Heart left ventricle (tissue), 16 donors: ENCODE results near the gene SMO. TPM values are rescaled to one million over a fixed set of nuclear protein-coding genes. Genes with fewer than 3 reads are reported as not detected.

ENCODE experiments used
- ATAC-seq, 4 donors: fragments of 200-7000 bp; cut with Tn5 transposase; one replicate each; pipeline ENCODE4 v1.9.1; 2020 to 2022; ENCODE audit warnings: moderate library complexity in 4 of 4, mild to moderate bottlenecking in 3 of 4, moderate number of reproducible peaks in 1 of 4
- DNase-seq, 5 donors: peaks; one replicate each; pipeline ENCODE4 v3.0.0-alpha.2; 2020
- H3K27ac ChIP-seq, 12 donors: fragments of 200-600 bp; sonication (generic) in 4 of 12; one replicate each; pipeline versions ENCODE4 v1.5.0 to v1.8.0; 2016 to 2022; ENCODE audit warnings: mild to moderate bottlenecking in 2 of 12
- H3K27me3 ChIP-seq, 9 donors: fragments of 200-600 bp; sonication (generic) in 2 of 9; one replicate each; pipeline versions ENCODE4 v1.5.1 to v1.8.0; 2016 to 2022; ENCODE audit warnings: mild to moderate bottlenecking in 3 of 9
- H3K36me3 ChIP-seq, 9 donors: fragments of 200-600 bp; sonication (generic) in 2 of 9; one replicate each; pipeline versions ENCODE4 v1.5.0 to v1.8.0; 2018 to 2022; ENCODE audit warnings: mild to moderate bottlenecking in 2 of 9
- H3K4me1 ChIP-seq, 12 donors: fragments of 200-600 bp; sonication (generic) in 4 of 12; one replicate each; pipeline versions ENCODE4 v1.5.0 to v1.8.0; 2016 to 2022; ENCODE audit warnings: mild to moderate bottlenecking in 3 of 12
- H3K4me3 ChIP-seq, 12 donors: fragments of 200-600 bp; sonication (generic) in 4 of 12; one replicate each; pipeline versions ENCODE4 v1.5.0 to v1.8.0; 2017 to 2022; ENCODE audit warnings: mild to moderate bottlenecking in 9 of 12, moderate library complexity in 4 of 12
- H3K9me3 ChIP-seq, 12 donors: fragments of 200-600 bp; sonication (generic) in 4 of 12; one replicate each; pipeline versions ENCODE4 v1.5.0 to v1.8.0; 2016 to 2022; ENCODE audit warnings: mild to moderate bottlenecking in 1 of 12
- POLR2A ChIP-seq, 2 donors: fragments of 450-650 bp; IDR thresholded peaks; one replicate each; pipeline ENCODE4 v1.6.1; 2017; ENCODE audit warnings: antibody characterized with exemption in 2 of 2, mild to moderate bottlenecking in 2 of 2, moderate library complexity in 2 of 2
- WGBS, 4 donors: extraction: QIAGEN DNeasy Blood & Tissue Kit in 2 of 4; methylation state at CpG; one replicate each; pipeline versions ENCODE4 v1.1.5 to v1.1.7; 2013 to 2018; 5-methylcytosine and 5-hydroxymethylcytosine counted together
- intact Hi-C, 10 donors: fragments of 100-400 bp; cut with DNase I; formaldehyde crosslinking; loops; one replicate each; pipeline versions ENCODE4 v1.11.1 to v1.14.2; 2022
- polyA plus RNA-seq, 2 donors: library from polyadenylated mRNA; stranded (reverse); fragments of 200-250 nt; gene quantifications; one replicate each; pipeline ENCODE4 v1.2.3, GENCODE V29; 2013
- total RNA-seq, 9 donors: library from RNA; depleted of rRNA in 2 of 9; stranded (reverse); fragments of >200 nt in 2 of 9; fragmentation: NEBNext Ultra II Directional in 3 of 9; extraction: Animal tissue kit (Norgen Biotek cat#: 25700) in 3 of 9; gene quantifications; one replicate each; pipeline versions ENCODE4 v1.1.0 to v1.2.4, GENCODE V29; 2016 to 2023
- TF ChIP-seq, protein P1 (sequence below), 12 donors: fragments of 200-600 bp; sonication (generic) in 4 of 12; IDR thresholded peaks; one replicate each; pipeline versions ENCODE4 v1.5.0 to v1.8.0; 2018 to 2022; ENCODE audit warnings: antibody characterized with exemption in 12 of 12, mild to moderate bottlenecking in 5 of 12
- donor health status: ischemic (EF 13 %, LVEDD 7.1; RV severe dilation, severe dysfunction).
- donor health status: healthy with polysubstance abuse.
- donor health status: DM: no; HTN: yes; CAD: no.
- donor health status: DM: no; HTN: no; CAD: no.
- donor health status: ischemic (EF 25% LVEDD 6.9; RV normal size, moderate dysfunction).
- donor health status: ischemic (EF 25% LVEDD 5.7; RV mildly dilated, moderate dysfunction).
- donor health status: healthy.
- donor health status: DM: yes; HTN: yes; CAD: no.
- donor health status: ischemic (EF 35%, LVEDD 5.7; RV mildly dilated, moderate dysfunction).
- donor health status: nonischemic (EF 11% LVEDD 7.7; RV severe dilation, severe dysfunction).
- donor health status: DM: yes; HTN: yes; CAD: no.
- donor health status: PGD.
- donor health status: ischemic (EF 29% LVEDD 5.4; RV normal size, mild dysfunction).
- donor health status: nonischemic (EF 23%, LVEDD 6.1; RV moderate dilation, normal function).

SMO gene
- total and polyA plus RNA-seq, 11 donors: 1.7 to 7.3 (median 3.9) TPM

DNA sequence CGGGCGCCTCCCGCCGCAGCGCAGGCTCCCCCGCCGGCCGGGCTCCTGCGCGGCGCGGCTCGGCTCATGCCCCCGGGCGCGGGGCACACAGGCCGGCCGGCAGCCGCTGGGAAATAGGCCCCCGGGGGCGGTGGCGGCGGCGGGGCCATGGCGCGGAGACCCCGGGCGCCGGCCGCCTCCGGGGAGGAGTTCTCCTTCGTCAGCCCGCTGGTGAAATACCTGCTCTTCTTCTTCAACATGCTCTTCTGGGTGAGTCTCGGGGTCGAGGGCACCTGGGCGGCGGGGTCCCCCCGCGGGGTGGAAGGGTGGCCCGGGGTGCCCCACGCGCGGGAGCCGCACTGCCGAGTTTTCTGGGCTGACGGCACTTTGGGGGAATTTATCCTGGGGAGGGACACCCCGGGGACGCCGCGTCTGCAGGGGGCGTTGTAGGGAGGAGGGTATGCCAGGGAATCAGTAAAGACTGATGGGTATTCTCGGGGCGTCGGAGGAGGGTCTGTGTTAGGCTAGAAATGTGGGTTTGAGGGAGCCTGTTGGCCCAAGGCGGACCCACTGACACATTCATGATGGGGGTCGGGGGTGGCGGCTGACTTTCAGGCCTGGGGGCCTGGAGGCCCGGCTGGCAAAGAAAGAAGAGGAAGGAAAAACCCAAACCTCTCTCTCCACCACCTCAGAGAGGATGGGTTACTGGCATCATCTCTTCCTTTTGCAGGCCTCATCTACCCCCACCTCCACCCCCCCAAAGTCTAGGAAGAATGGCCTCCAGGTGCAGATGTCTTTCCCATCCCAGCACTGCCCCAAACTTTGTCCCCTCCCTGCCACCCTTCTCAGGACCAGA lies 43.4 kb upstream of the SMO start:
- Histone ChIP-seq H3K27ac (peak overlapping the region in 2 of 12 donors; percentile 13 to 37), H3K36me3 (no peaks in the 10 kb centered on the region), H3K27me3 (peaks cover 0 to 21% (median 0%) of the 10 kb centered on the region in 9 donors), H3K4me3 (peak overlapping the region; percentile 44 to 71 (median 58)), H3K4me1 (peaks cover 0 to 47% (median 6%) of the 10 kb centered on the region in 12 donors), H3K9me3 (no peaks in the 10 kb centered on the region)
- DNase-seq (peak in 1 of 5 donors; percentile 64), ATAC-seq (no peak)
- WGBS, 4 donors: 8 to 29% (median 15%) methylated on average over 19 to 58 of the region's 58 CpGs
- TF ChIP-seq, protein P1, sequence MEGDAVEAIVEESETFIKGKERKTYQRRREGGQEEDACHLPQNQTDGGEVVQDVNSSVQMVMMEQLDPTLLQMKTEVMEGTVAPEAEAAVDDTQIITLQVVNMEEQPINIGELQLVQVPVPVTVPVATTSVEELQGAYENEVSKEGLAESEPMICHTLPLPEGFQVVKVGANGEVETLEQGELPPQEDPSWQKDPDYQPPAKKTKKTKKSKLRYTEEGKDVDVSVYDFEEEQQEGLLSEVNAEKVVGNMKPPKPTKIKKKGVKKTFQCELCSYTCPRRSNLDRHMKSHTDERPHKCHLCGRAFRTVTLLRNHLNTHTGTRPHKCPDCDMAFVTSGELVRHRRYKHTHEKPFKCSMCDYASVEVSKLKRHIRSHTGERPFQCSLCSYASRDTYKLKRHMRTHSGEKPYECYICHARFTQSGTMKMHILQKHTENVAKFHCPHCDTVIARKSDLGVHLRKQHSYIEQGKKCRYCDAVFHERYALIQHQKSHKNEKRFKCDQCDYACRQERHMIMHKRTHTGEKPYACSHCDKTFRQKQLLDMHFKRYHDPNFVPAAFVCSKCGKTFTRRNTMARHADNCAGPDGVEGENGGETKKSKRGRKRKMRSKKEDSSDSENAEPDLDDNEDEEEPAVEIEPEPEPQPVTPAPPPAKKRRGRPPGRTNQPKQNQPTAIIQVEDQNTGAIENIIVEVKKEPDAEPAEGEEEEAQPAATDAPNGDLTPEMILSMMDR (IDR thresholded peaks at IDR 0.05): peak in 6 of 12 donors; percentile 7 to 36 (median 11)
- no peak for TF ChIP-seq POLR2A (IDR thresholded peaks at IDR 0.05)
- intact Hi-C loops: no loop called here

DNA sequence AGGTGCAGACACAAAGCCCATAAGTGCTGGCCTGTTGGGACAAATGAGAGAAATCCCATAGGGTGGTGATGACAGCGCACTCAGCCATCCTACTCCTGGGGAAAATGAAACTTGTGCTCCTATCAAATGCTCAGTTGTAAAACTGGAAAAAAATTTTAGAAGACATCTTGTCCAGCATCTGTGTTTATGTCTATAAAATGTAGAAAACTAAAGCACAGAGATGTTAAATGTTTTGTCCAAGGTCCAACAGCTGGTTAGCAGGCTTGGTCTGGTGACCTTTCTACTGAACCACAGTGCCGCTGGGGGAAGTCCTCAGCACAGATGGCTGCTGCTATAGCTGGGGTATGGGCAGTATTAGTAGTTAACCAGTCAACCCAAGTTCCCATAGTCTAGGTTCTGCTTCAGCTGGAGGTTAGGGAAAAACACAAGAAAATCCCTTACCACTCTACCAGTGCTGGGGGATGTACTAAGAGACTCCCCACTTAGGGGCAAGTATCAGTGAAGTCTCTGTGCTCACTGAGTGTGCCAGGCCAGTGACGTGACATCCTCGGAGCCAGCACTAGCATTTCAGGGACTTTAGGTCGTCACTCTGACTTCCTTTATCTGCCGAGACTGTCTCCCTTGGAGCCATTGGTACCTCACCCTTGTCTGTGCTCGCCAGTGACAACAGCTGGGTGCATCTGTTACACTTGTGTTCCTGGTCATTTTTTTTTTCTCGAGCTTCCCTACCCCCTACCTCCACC lies 42.0 kb upstream of the SMO start:
- peak in 3 of 4 donors; percentile 8 to 54 (median 38) for ATAC-seq
- intact Hi-C loops: no loop called here

DNA sequence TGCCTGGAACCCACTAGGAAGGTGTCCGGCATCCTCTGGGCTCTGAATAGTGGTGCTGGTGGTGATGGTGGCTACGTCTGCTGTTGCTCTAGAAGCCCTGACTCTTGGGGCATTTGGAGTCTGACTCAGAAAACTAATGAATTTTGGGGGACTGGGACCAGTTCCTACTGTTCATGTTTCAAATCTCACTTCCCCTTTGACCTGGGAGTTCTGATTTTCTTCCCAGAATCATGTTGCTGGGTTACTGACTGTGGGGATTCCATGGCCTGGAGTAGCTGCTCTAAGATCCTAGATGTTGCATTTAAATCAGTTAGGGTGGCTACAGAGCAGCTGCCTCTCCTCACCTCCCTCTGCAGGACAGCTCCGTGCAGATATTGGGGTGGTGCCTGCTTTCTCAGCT lies 40.7 kb upstream of the SMO start:
- WGBS, 4 donors: 62 to 80% (median 70%) methylated on average over 2 to 3 of the region's 3 CpGs
- intact Hi-C loops: no loop called here
- DNase-seq (no peak), ATAC-seq (no peak)
- TF ChIP-seq, protein P1 (IDR thresholded peaks at IDR 0.05): no peak
- no peak for TF ChIP-seq POLR2A (IDR thresholded peaks at IDR 0.05)
- Histone ChIP-seq H3K9me3 (no peaks in the 10 kb centered on the region), H3K4me3 (no peak overlapping the region), H3K27ac (no peak overlapping the region), H3K4me1 (peaks cover 0 to 55% (median 6%) of the 10 kb centered on the region in 12 donors), H3K27me3 (peaks cover 0 to 20% (median 0%) of the 10 kb centered on the region in 9 donors), H3K36me3 (no peaks in the 10 kb centered on the region)

More for the DNA sequence above, 42.0 kb upstream of the SMO start:
- H3K4me1 ChIP-seq: peaks cover 0 to 55% (median 6%) of the 10 kb centered on the region in 12 donors
- peak overlapping the region in 2 of 12 donors; percentile 4 to 8 for H3K4me3 ChIP-seq
- no peaks in the 10 kb centered on the region for H3K9me3 ChIP-seq
- DNase-seq: peak in 2 of 5 donors; percentile 49 to 67
- 51 to 70% (median 56%) methylated on average over 8 of the region's 8 CpGs for WGBS, 4 donors
- peak overlapping the region in 3 of 12 donors; percentile 10 to 37 (median 15) for H3K27ac ChIP-seq
- peaks cover 0 to 21% (median 0%) of the 10 kb centered on the region in 9 donors for H3K27me3 ChIP-seq
- no peaks in the 10 kb centered on the region for H3K36me3 ChIP-seq
- no peak for TF ChIP-seq POLR2A (IDR thresholded peaks at IDR 0.05)

GRCh38 chr7:129149511-129149910 lies 38.9 kb upstream of the SMO start:
- H3K9me3 ChIP-seq: no peaks in the 10 kb centered on the region
- peaks cover 0 to 47% (median 3%) of the 10 kb centered on the region in 12 donors for H3K4me1 ChIP-seq
- intact Hi-C loops: no loop called here
- peak overlapping the region in 1 of 12 donors; percentile 55 for H3K27ac ChIP-seq
- H3K27me3 ChIP-seq: peaks cover 0 to 5% (median 0%) of the 10 kb centered on the region in 9 donors
- peak in 1 of 5 donors; percentile 38 for DNase-seq
- H3K36me3 ChIP-seq: no peaks in the 10 kb centered on the region
- TF ChIP-seq POLR2A (IDR thresholded peaks at IDR 0.05): no peak
- TF ChIP-seq, protein P1 (IDR thresholded peaks at IDR 0.05): no peak
- no peak overlapping the region for H3K4me3 ChIP-seq
- ATAC-seq: no peak
- 69 to 75% (median 74%) methylated on average over 8 of the region's 8 CpGs for WGBS, 4 donors
